ENCODE measurements around the gene GPR15LG.

GRCh38 chr10:84184517-84184916, 10.9 kb downstream of the GPR15LG start:
- TF ChIP-seq POLR2A (IDR thresholded peaks at IDR 0.05) (no peak), CTCF (IDR thresholded peaks at IDR 0.05) (no peak)
